ENCODE data around the gene ELL3.
"Not testable (repeated sequence)": the region's sequence is repeated elsewhere in the genome, so short reads cannot be mapped to it uniquely, and the experiment has no call there.

Gene ELL3

GRCh38 chr15:43808435-43808950, 31.7 kb upstream of the ELL3 start:
- no peak for DNase-seq (ENCODE audit: low spot score)
- H3K4me3 ChIP-seq = no peak overlapping the region
- no peak overlapping the region for H3K27ac ChIP-seq
- no peak for TF ChIP-seq CTCF (IDR thresholded peaks at IDR 0.05)

- H3K4me3 ChIP-seq; H3K27ac ChIP-seq; DNase-seq (ENCODE audit: low spot score): not testable (repeated sequence)
Measured at GRCh38 chr15:43802676-43803075, 25.9 kb upstream of the ELL3 start.

GRCh38 chr15:43800286-43801141, 23.7 kb upstream of the ELL3 start, which contains the start of gene HYPK:
TSS of gene HYPK (plus strand) at chr15:43800599. CDS start at chr15:43800623, 24 bp downstream.
- H3K4me3 ChIP-seq = peak within 1 kb of the TSS; percentile 84
- H3K27ac ChIP-seq = peak within 1 kb of the TSS; percentile 75 to 96
- TF ChIP-seq CTCF (IDR thresholded peaks at IDR 0.05) = no peak
- peak; percentile 95 for DNase-seq (ENCODE audit: low spot score)

- TF ChIP-seq CTCF (IDR thresholded peaks at IDR 0.05) = no peak
- DNase-seq (ENCODE audit: low spot score) = no peak
- H3K4me3 ChIP-seq = peak within 1 kb of the TSS; percentile 84
- H3K27ac ChIP-seq = peak within 1 kb of the TSS; percentile 75 to 96
Measured at GRCh38 chr15:43799945-43800285, 23.1 kb upstream of the ELL3 start, which contains the start of gene SERINC4. TSS of gene SERINC4 (minus strand) at chr15:43800220. CDS start at chr15:43799986, 234 bp downstream.

- Histone ChIP-seq H3K27ac (peak overlapping the region; percentile 75 to 96), H3K4me3 (no peak overlapping the region)
- TF ChIP-seq CTCF (IDR thresholded peaks at IDR 0.05) = no peak
- no peak for DNase-seq (ENCODE audit: low spot score)
Measured at GRCh38 chr15:43799209-43799944, 22.6 kb upstream of the ELL3 start.

GRCh38 chr15:43796566-43796965, 19.8 kb upstream of the ELL3 start:
- Histone ChIP-seq H3K27ac (peak overlapping the region in 1 of 2 donors; percentile 21), H3K4me3 (no peak overlapping the region)
- DNase-seq (ENCODE audit: low spot score) = no peak
- TF ChIP-seq CTCF (IDR thresholded peaks at IDR 0.05) = no peak

GRCh38 chr15:43795997-43796396, 19.2 kb upstream of the ELL3 start:
- H3K4me3 ChIP-seq = no peak overlapping the region
- no peak for DNase-seq (ENCODE audit: low spot score)
- no peak for TF ChIP-seq CTCF (IDR thresholded peaks at IDR 0.05)
- H3K27ac ChIP-seq = no peak overlapping the region
